ENCODE measurements around the gene JAKMIP2.

The JAKMIP2 gene

GRCh38 chr5:147689426-147689825, 93.1 kb downstream of the JAKMIP2 start:
- Histone ChIP-seq H3K36me3 (ENCODE audit: insufficient read depth, low read length) (no peaks in the 10 kb centered on the region), H3K4me3 (ENCODE audit: low read depth in 1 of 2, low read length in 2 of 2) (no peak overlapping the region), H3K9ac (ENCODE audit: low read length) (no peak overlapping the region), H3K4me1 (ENCODE audit: insufficient read depth, low read length) (peaks cover 35% of the 10 kb centered on the region), H3K27ac (ENCODE audit: low read depth, low read length) (peak overlapping the region; percentile 78), H3K27me3 (ENCODE audit: control insufficient read depth in 1 of 2, insufficient read depth in 2 of 2, low read length in 2 of 2) (no peaks in the 10 kb centered on the region), H3K9me3 (ENCODE audit: low read length) (no peaks in the 10 kb centered on the region)

- Histone ChIP-seq H3K9me3 (ENCODE audit: low read length) (no peaks in the 10 kb centered on the region), H3K27ac (ENCODE audit: low read depth, low read length) (peak overlapping the region; percentile 10), H3K4me1 (ENCODE audit: insufficient read depth, low read length) (peaks cover 35% of the 10 kb centered on the region), H3K36me3 (ENCODE audit: insufficient read depth, low read length) (no peaks in the 10 kb centered on the region), H3K4me3 (ENCODE audit: low read depth in 1 of 2, low read length in 2 of 2) (no peak overlapping the region), H3K9ac (ENCODE audit: low read length) (no peak overlapping the region), H3K27me3 (ENCODE audit: control insufficient read depth in 1 of 2, insufficient read depth in 2 of 2, low read length in 2 of 2) (no peaks in the 10 kb centered on the region)
These were observed 93.7 kb downstream of the JAKMIP2 start for GRCh38 chr5:147688656-147689356.

- Histone ChIP-seq H3K27me3 (ENCODE audit: control insufficient read depth in 1 of 2, insufficient read depth in 2 of 2, low read length in 2 of 2) (no peaks in the 10 kb centered on the region), H3K36me3 (ENCODE audit: insufficient read depth, low read length) (no peaks in the 10 kb centered on the region), H3K9me3 (ENCODE audit: low read length) (no peaks in the 10 kb centered on the region), H3K4me1 (ENCODE audit: insufficient read depth, low read length) (peaks cover 35% of the 10 kb centered on the region), H3K4me3 (ENCODE audit: low read depth in 1 of 2, low read length in 2 of 2) (no peak overlapping the region), H3K27ac (ENCODE audit: low read depth, low read length) (no peak overlapping the region), H3K9ac (ENCODE audit: low read length) (no peak overlapping the region)
These were observed 95.4 kb downstream of the JAKMIP2 start for GRCh38 chr5:147687118-147687517.

GRCh38 chr5:147686421-147686820, 96.1 kb downstream of the JAKMIP2 start:
- Histone ChIP-seq H3K9ac (ENCODE audit: low read length) (no peak overlapping the region), H3K27me3 (ENCODE audit: control insufficient read depth in 1 of 2, insufficient read depth in 2 of 2, low read length in 2 of 2) (no peaks in the 10 kb centered on the region), H3K36me3 (ENCODE audit: insufficient read depth, low read length) (no peaks in the 10 kb centered on the region), H3K4me3 (ENCODE audit: low read depth in 1 of 2, low read length in 2 of 2) (no peak overlapping the region), H3K27ac (ENCODE audit: low read depth, low read length) (no peak overlapping the region), H3K4me1 (ENCODE audit: insufficient read depth, low read length) (peaks cover 33% of the 10 kb centered on the region), H3K9me3 (ENCODE audit: low read length) (no peaks in the 10 kb centered on the region)

- Histone ChIP-seq H3K9ac (ENCODE audit: low read length) (no peak overlapping the region), H3K4me3 (ENCODE audit: low read depth in 1 of 2, low read length in 2 of 2) (no peak overlapping the region), H3K27me3 (ENCODE audit: control insufficient read depth in 1 of 2, insufficient read depth in 2 of 2, low read length in 2 of 2) (no peaks in the 10 kb centered on the region), H3K27ac (ENCODE audit: low read depth, low read length) (no peak overlapping the region), H3K9me3 (ENCODE audit: low read length) (no peaks in the 10 kb centered on the region), H3K4me1 (ENCODE audit: insufficient read depth, low read length) (peaks cover 29% of the 10 kb centered on the region), H3K36me3 (ENCODE audit: insufficient read depth, low read length) (no peaks in the 10 kb centered on the region)
These were observed 96.5 kb downstream of the JAKMIP2 start for GRCh38 chr5:147685993-147686392.

GRCh38 chr5:147675168-147675567, 107.4 kb downstream of the JAKMIP2 start:
- Histone ChIP-seq H3K4me3 (ENCODE audit: low read depth in 1 of 2, low read length in 2 of 2) (no peak overlapping the region), H3K4me1 (ENCODE audit: insufficient read depth, low read length) (no peaks in the 10 kb centered on the region), H3K9ac (ENCODE audit: low read length) (no peak overlapping the region), H3K36me3 (ENCODE audit: insufficient read depth, low read length) (no peaks in the 10 kb centered on the region), H3K9me3 (ENCODE audit: low read length) (no peaks in the 10 kb centered on the region), H3K27me3 (ENCODE audit: control insufficient read depth in 1 of 2, insufficient read depth in 2 of 2, low read length in 2 of 2) (no peaks in the 10 kb centered on the region), H3K27ac (ENCODE audit: low read depth, low read length) (no peak overlapping the region)

- H3K4me1 ChIP-seq (ENCODE audit: insufficient read depth, low read length), result peaks cover 3% of the 10 kb centered on the region
These were observed 108.1 kb downstream of the JAKMIP2 start for GRCh38 chr5:147674411-147674810.

GRCh38 chr5:147673791-147674190, 108.7 kb downstream of the JAKMIP2 start:
- H3K9ac ChIP-seq (ENCODE audit: low read length), result no peak overlapping the region
- H3K27me3 ChIP-seq (ENCODE audit: control insufficient read depth in 1 of 2, insufficient read depth in 2 of 2, low read length in 2 of 2), result no peaks in the 10 kb centered on the region
- H3K27ac ChIP-seq (ENCODE audit: low read depth, low read length), result no peak overlapping the region
- no peak overlapping the region for H3K4me3 ChIP-seq (ENCODE audit: low read depth in 1 of 2, low read length in 2 of 2)
- H3K9me3 ChIP-seq (ENCODE audit: low read length), result no peaks in the 10 kb centered on the region
- peaks cover 9% of the 10 kb centered on the region for H3K4me1 ChIP-seq (ENCODE audit: insufficient read depth, low read length)
- H3K36me3 ChIP-seq (ENCODE audit: insufficient read depth, low read length), result no peaks in the 10 kb centered on the region

More at GRCh38 chr5:147674411-147674810, 108.1 kb downstream of the JAKMIP2 start:
- no peak overlapping the region for H3K4me3 ChIP-seq (ENCODE audit: low read depth in 1 of 2, low read length in 2 of 2)
- H3K36me3 ChIP-seq (ENCODE audit: insufficient read depth, low read length), result no peaks in the 10 kb centered on the region
- H3K27me3 ChIP-seq (ENCODE audit: control insufficient read depth in 1 of 2, insufficient read depth in 2 of 2, low read length in 2 of 2), result no peaks in the 10 kb centered on the region
- no peak overlapping the region for H3K9ac ChIP-seq (ENCODE audit: low read length)
- H3K27ac ChIP-seq (ENCODE audit: low read depth, low read length), result no peak overlapping the region
- no peaks in the 10 kb centered on the region for H3K9me3 ChIP-seq (ENCODE audit: low read length)

- no peak overlapping the region for H3K4me3 ChIP-seq (ENCODE audit: low read depth in 1 of 2, low read length in 2 of 2)
- H3K9ac ChIP-seq (ENCODE audit: low read length), result no peak overlapping the region
- H3K4me1 ChIP-seq (ENCODE audit: insufficient read depth, low read length), result peaks cover 12% of the 10 kb centered on the region
- H3K27me3 ChIP-seq (ENCODE audit: control insufficient read depth in 1 of 2, insufficient read depth in 2 of 2, low read length in 2 of 2), result no peaks in the 10 kb centered on the region
- no peaks in the 10 kb centered on the region for H3K9me3 ChIP-seq (ENCODE audit: low read length)
- no peak overlapping the region for H3K27ac ChIP-seq (ENCODE audit: low read depth, low read length)
- no peaks in the 10 kb centered on the region for H3K36me3 ChIP-seq (ENCODE audit: insufficient read depth, low read length)
These were observed 109.3 kb downstream of the JAKMIP2 start for GRCh38 chr5:147673266-147673665.

- Histone ChIP-seq H3K4me1 (ENCODE audit: insufficient read depth, low read length) (peaks cover 12% of the 10 kb centered on the region), H3K27ac (ENCODE audit: low read depth, low read length) (no peak overlapping the region), H3K36me3 (ENCODE audit: insufficient read depth, low read length) (no peaks in the 10 kb centered on the region), H3K4me3 (ENCODE audit: low read depth in 1 of 2, low read length in 2 of 2) (no peak overlapping the region), H3K27me3 (ENCODE audit: control insufficient read depth in 1 of 2, insufficient read depth in 2 of 2, low read length in 2 of 2) (no peaks in the 10 kb centered on the region), H3K9me3 (ENCODE audit: low read length) (no peaks in the 10 kb centered on the region), H3K9ac (ENCODE audit: low read length) (no peak overlapping the region)
These were observed 111.2 kb downstream of the JAKMIP2 start for GRCh38 chr5:147671365-147671764.

GRCh38 chr5:147670815-147671214, 111.7 kb downstream of the JAKMIP2 start:
- H3K4me3 ChIP-seq (ENCODE audit: low read depth in 1 of 2, low read length in 2 of 2), result no peak overlapping the region
- no peaks in the 10 kb centered on the region for H3K27me3 ChIP-seq (ENCODE audit: control insufficient read depth in 1 of 2, insufficient read depth in 2 of 2, low read length in 2 of 2)
- peaks cover 12% of the 10 kb centered on the region for H3K4me1 ChIP-seq (ENCODE audit: insufficient read depth, low read length)
- H3K9me3 ChIP-seq (ENCODE audit: low read length), result no peaks in the 10 kb centered on the region
- H3K36me3 ChIP-seq (ENCODE audit: insufficient read depth, low read length), result no peaks in the 10 kb centered on the region
- no peak overlapping the region for H3K27ac ChIP-seq (ENCODE audit: low read depth, low read length)
- no peak overlapping the region for H3K9ac ChIP-seq (ENCODE audit: low read length)

GRCh38 chr5:147669169-147669869, 113.2 kb downstream of the JAKMIP2 start:
- Histone ChIP-seq H3K4me1 (ENCODE audit: insufficient read depth, low read length) (peaks cover 12% of the 10 kb centered on the region), H3K27me3 (ENCODE audit: control insufficient read depth in 1 of 2, insufficient read depth in 2 of 2, low read length in 2 of 2) (no peaks in the 10 kb centered on the region), H3K36me3 (ENCODE audit: insufficient read depth, low read length) (no peaks in the 10 kb centered on the region), H3K9me3 (ENCODE audit: low read length) (no peaks in the 10 kb centered on the region), H3K27ac (ENCODE audit: low read depth, low read length) (no peak overlapping the region), H3K4me3 (ENCODE audit: low read depth in 1 of 2, low read length in 2 of 2) (no peak overlapping the region), H3K9ac (ENCODE audit: low read length) (no peak overlapping the region)

Measured in muscle layer of colon (tissue), 2 donors.